ENCODE measurements around the gene TOP2A. TPM values are rescaled to one million over a fixed set of nuclear protein-coding genes. Genes with fewer than 3 reads are reported as not detected.

TOP2A gene
- total RNA-seq, 1 donor from 2014 or later: 32.4 TPM

DNA sequence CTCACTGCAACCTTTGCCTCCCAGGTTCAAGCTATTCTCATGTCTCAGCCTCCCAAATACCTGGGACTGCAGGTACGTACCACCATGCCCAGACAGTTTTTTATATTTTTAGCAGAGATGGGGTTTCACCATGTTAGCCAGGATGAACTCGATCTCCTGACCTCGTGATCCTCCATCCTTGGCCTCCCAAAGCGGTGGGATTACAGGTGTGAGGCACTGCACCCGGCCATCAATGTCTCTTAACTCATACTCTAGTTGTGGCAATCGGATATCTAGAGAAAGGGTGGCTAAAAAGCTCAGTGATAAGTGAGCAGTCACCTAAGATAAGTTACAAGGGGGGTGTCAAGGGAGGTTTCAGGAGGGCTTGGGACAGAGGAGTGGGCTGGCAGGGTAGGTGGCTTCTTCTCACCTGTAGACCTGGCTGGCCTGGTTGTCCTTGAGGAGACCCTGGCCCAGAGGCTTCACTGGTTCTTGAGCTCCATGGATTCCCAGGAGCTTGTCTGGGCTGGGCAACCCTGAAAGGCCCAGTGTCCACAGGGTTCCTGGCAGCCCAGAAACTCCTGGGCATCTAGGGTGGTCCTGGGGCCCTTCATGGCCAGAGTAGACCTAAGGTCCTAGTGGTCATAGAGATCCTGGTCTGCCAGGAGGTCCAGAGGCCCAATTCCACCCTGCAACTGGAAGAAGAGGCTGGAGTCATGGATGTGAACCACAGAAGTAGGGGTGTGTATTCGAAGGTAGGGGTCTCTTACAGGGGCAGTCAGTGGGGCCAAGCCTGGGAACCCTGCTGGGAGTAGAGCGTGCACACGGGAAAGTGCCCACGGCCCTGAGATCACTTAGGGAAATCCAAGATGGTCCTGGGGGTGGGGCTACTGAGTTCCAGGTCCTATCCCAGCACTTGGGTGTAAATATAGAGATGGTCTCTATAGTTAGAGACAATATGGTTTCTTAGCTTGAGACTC, 12.9 kb upstream of the TOP2A start:
- DNase-seq: no peak
- H3K4me1 Mint-ChIP-seq (ENCODE audit: low read depth, unreplicated experiment): no peaks in the 10 kb centered on the region
- H3K27me3 Mint-ChIP-seq (ENCODE audit: unreplicated experiment): no peaks in the 10 kb centered on the region
- H3K4me3 Mint-ChIP-seq (ENCODE audit: unreplicated experiment): no peak overlapping the region
- H3K36me3 Mint-ChIP-seq (ENCODE audit: unreplicated experiment): no peaks in the 10 kb centered on the region
- no peak overlapping the region for H3K27ac Mint-ChIP-seq (ENCODE audit: unreplicated experiment)
- TF ChIP-seq CTCF (IDR thresholded peaks at IDR 0.05; ENCODE audit: partially characterized antibody, unreplicated experiment): no peak
- H3K9me3 Mint-ChIP-seq (ENCODE audit: unreplicated experiment): no peaks in the 10 kb centered on the region

- no peak for TF ChIP-seq CTCF (IDR thresholded peaks at IDR 0.05; ENCODE audit: partially characterized antibody, unreplicated experiment)
- H3K4me3 Mint-ChIP-seq (ENCODE audit: unreplicated experiment): no peak overlapping the region
- no peak overlapping the region for H3K27ac Mint-ChIP-seq (ENCODE audit: unreplicated experiment)
- H3K36me3 Mint-ChIP-seq (ENCODE audit: unreplicated experiment): no peaks in the 10 kb centered on the region
- H3K9me3 Mint-ChIP-seq (ENCODE audit: unreplicated experiment): no peaks in the 10 kb centered on the region
- H3K4me1 Mint-ChIP-seq (ENCODE audit: low read depth, unreplicated experiment): no peaks in the 10 kb centered on the region
- H3K27me3 Mint-ChIP-seq (ENCODE audit: unreplicated experiment): no peaks in the 10 kb centered on the region
- DNase-seq: no peak
Observed at GRCh38 chr17:40427002-40427491, 9.4 kb upstream of the TOP2A start.

GRCh38 chr17:40425741-40426140, 8.0 kb upstream of the TOP2A start:
- no peak for TF ChIP-seq CTCF (IDR thresholded peaks at IDR 0.05; ENCODE audit: partially characterized antibody, unreplicated experiment)
- H3K4me3 Mint-ChIP-seq (ENCODE audit: unreplicated experiment): no peak overlapping the region
- H3K9me3 Mint-ChIP-seq (ENCODE audit: unreplicated experiment): no peaks in the 10 kb centered on the region
- H3K27me3 Mint-ChIP-seq (ENCODE audit: unreplicated experiment): no peaks in the 10 kb centered on the region
- no peak overlapping the region for H3K27ac Mint-ChIP-seq (ENCODE audit: unreplicated experiment)
- no peaks in the 10 kb centered on the region for H3K36me3 Mint-ChIP-seq (ENCODE audit: unreplicated experiment)
- no peak for DNase-seq
- H3K4me1 Mint-ChIP-seq (ENCODE audit: low read depth, unreplicated experiment): no peaks in the 10 kb centered on the region

GRCh38 chr17:40422990-40423633, 5.4 kb upstream of the TOP2A start:
- TF ChIP-seq CTCF (IDR thresholded peaks at IDR 0.05; ENCODE audit: partially characterized antibody, unreplicated experiment): no peak
- DNase-seq: no peak
- H3K4me3 Mint-ChIP-seq (ENCODE audit: unreplicated experiment): no peak overlapping the region

More at GRCh38 chr17:40422990-40423633, 5.4 kb upstream of the TOP2A start:
- Mint-ChIP-seq H3K27me3 (ENCODE audit: unreplicated experiment) (no peaks in the 10 kb centered on the region), H3K9me3 (ENCODE audit: unreplicated experiment) (peaks cover 2% of the 10 kb centered on the region), H3K36me3 (ENCODE audit: unreplicated experiment) (no peaks in the 10 kb centered on the region), H3K4me1 (ENCODE audit: low read depth, unreplicated experiment) (no peaks in the 10 kb centered on the region), H3K27ac (ENCODE audit: unreplicated experiment) (no peak overlapping the region)
